ENCODE data around the gene MMP2.
A peak's percentile ranks its signal among the peaks of the same experiment; 100 is the strongest.

Gene MMP2

GRCh38 chr16:55488306-55488705 is 9.3 kb downstream of the MMP2 start:
- H3K27ac ChIP-seq = no peak overlapping the region
- no peak for TF ChIP-seq CTCF (conservative IDR thresholded peaks at IDR 0.05)

GRCh38 chr16:55489119-55489955 is 10.3 kb downstream of the MMP2 start:
- TF ChIP-seq CTCF (conservative IDR thresholded peaks at IDR 0.05) = no peak
- H3K27ac ChIP-seq = no peak overlapping the region

- no peak for TF ChIP-seq CTCF (conservative IDR thresholded peaks at IDR 0.05)
- H3K27ac ChIP-seq = no peak overlapping the region
Measured at GRCh38 chr16:55489956-55490265, 10.9 kb downstream of the MMP2 start.

- no peak overlapping the region for H3K27ac ChIP-seq
- no peak for TF ChIP-seq CTCF (conservative IDR thresholded peaks at IDR 0.05)
Measured at GRCh38 chr16:55490301-55490700, 11.3 kb downstream of the MMP2 start.

GRCh38 chr16:55491691-55492090 is 12.7 kb downstream of the MMP2 start:
- no peak for TF ChIP-seq CTCF (conservative IDR thresholded peaks at IDR 0.05)
- no peak overlapping the region for H3K27ac ChIP-seq

GRCh38 chr16:55492756-55493380 is 13.9 kb downstream of the MMP2 start:
- TF ChIP-seq CTCF (conservative IDR thresholded peaks at IDR 0.05) = no peak
- no peak overlapping the region for H3K27ac ChIP-seq

GRCh38 chr16:55494994-55495421 is 16.0 kb downstream of the MMP2 start:
- peak; percentile 40 for TF ChIP-seq CTCF (conservative IDR thresholded peaks at IDR 0.05)
- no peak overlapping the region for H3K27ac ChIP-seq
